ENCODE data around the gene CHRNA3. TPM values are rescaled to one million over a fixed set of nuclear protein-coding genes. Genes with fewer than 3 reads are reported as not detected.

Gene CHRNA3
- polyA plus RNA-seq, 1 donor (not counting 4 experiments of a cell fraction or from before 2014, with no cell fraction given): not detected

DNA sequence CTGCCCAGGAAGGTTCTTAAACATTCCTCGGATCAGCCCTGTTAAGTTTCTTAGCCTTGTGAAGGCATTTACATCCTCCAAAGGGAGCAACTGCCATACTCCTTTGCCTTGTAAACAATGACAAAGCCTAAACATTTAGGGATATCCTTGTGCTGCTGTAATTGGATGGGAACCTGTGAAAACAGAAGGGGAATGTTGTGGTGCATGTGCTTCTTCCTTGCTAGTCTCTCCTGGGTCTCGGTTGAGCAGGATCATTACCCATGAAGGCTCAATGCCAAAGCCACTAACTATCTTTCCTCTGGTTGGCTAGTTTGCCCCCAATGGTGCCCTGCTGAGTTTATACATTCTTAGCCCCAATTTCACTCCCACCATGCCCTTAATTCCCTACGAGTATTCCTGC is 17.3 kb downstream of the CHRNA3 start:
- TF ChIP-seq EZH2 (IDR thresholded peaks at IDR 0.05; ENCODE audit: low read length): no peak
- TF ChIP-seq, protein P1, sequence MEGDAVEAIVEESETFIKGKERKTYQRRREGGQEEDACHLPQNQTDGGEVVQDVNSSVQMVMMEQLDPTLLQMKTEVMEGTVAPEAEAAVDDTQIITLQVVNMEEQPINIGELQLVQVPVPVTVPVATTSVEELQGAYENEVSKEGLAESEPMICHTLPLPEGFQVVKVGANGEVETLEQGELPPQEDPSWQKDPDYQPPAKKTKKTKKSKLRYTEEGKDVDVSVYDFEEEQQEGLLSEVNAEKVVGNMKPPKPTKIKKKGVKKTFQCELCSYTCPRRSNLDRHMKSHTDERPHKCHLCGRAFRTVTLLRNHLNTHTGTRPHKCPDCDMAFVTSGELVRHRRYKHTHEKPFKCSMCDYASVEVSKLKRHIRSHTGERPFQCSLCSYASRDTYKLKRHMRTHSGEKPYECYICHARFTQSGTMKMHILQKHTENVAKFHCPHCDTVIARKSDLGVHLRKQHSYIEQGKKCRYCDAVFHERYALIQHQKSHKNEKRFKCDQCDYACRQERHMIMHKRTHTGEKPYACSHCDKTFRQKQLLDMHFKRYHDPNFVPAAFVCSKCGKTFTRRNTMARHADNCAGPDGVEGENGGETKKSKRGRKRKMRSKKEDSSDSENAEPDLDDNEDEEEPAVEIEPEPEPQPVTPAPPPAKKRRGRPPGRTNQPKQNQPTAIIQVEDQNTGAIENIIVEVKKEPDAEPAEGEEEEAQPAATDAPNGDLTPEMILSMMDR (optimal IDR thresholded peaks at IDR 0.05 in 1 of 3, IDR thresholded peaks at IDR 0.05 in 1 of 3, conservative IDR thresholded peaks at IDR 0.05 in 1 of 3; ENCODE audit: extremely low read depth in 1 of 3, insufficient read depth in 2 of 3, low read length in 3 of 3): no peak
- Histone ChIP-seq H3K9me3 (ENCODE audit: control insufficient read depth, low read depth, low read length) (no peaks in the 10 kb centered on the region), H2AFZ (ENCODE audit: control insufficient read depth, low read length) (no peak overlapping the region), H3K9me1 (ENCODE audit: control insufficient read depth, extremely low read depth, insufficient read depth, low read length) (no peaks in the 10 kb centered on the region), H3K27ac (ENCODE audit: control insufficient read depth, insufficient read depth, low read length) (no peak overlapping the region), H3K4me3 (ENCODE audit: control insufficient read depth in 2 of 3, extremely low read depth in 1 of 3, insufficient read depth in 2 of 3, low read depth in 1 of 3, low read length in 3 of 3) (no peak overlapping the region), H3K36me3 (ENCODE audit: control insufficient read depth in 2 of 2, extremely low read depth in 1 of 2, insufficient read depth in 2 of 2, low read length in 2 of 2) (no peaks in the 10 kb centered on the region), H3K27me3 (ENCODE audit: control insufficient read depth, extremely low read depth, insufficient read depth, low read length) (no peaks in the 10 kb centered on the region), H3K4me2 (ENCODE audit: control insufficient read depth, extremely low read depth, insufficient read depth, low read depth, low read length) (no peak overlapping the region), H4K20me1 (ENCODE audit: control insufficient read depth, extremely low read depth, insufficient read depth, low read length) (no peaks in the 10 kb centered on the region), H3K9ac (ENCODE audit: control insufficient read depth, extremely low read depth, insufficient read depth, low read length) (no peak overlapping the region), H3K4me1 (ENCODE audit: control insufficient read depth, extremely low read depth, insufficient read depth, low read length) (no peaks in the 10 kb centered on the region), H3K79me2 (ENCODE audit: control insufficient read depth, insufficient read depth, low read length) (no peaks in the 10 kb centered on the region)
- DNase-seq (ENCODE audit: low read depth, low spot score): no peak
- no peak for FAIRE-seq
- dilution Hi-C loops (cut with MboI; ENCODE audit: extremely low pct_ligation_motif_present, low sequenced_read_pairs): no loop called here

DNA sequence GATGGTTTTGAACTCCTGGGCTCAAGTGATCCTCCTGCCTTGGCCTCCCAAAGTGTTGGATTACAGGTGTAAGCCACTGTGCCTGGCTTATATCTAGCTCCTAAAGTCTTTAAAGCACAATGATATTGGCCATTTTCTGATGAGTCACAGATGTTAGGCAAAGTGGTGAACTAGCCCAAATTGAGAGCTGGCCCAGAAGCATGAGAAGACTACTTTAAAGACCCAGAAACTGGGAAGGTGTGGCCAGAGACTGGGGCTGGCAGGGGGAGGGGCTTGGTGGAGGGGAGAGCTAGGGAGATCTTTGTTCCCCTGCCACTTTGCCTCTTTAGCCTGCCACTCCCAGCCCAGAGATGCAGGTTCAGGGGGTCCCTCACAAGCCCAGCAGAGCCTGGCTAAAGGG is 21.6 kb downstream of the CHRNA3 start:
- FAIRE-seq: no peak

More for the DNA sequence above, 21.6 kb downstream of the CHRNA3 start:
- no peaks in the 10 kb centered on the region for H3K9me1 ChIP-seq (ENCODE audit: control insufficient read depth, extremely low read depth, insufficient read depth, low read length)
- H2AFZ ChIP-seq (ENCODE audit: control insufficient read depth, low read length): no peak overlapping the region
- H3K4me3 ChIP-seq (ENCODE audit: control insufficient read depth in 2 of 3, extremely low read depth in 1 of 3, insufficient read depth in 2 of 3, low read depth in 1 of 3, low read length in 3 of 3): no peak overlapping the region
- no peak for TF ChIP-seq EZH2 (IDR thresholded peaks at IDR 0.05; ENCODE audit: low read length)
- TF ChIP-seq, protein P1 (optimal IDR thresholded peaks at IDR 0.05 in 1 of 3, IDR thresholded peaks at IDR 0.05 in 1 of 3, conservative IDR thresholded peaks at IDR 0.05 in 1 of 3; ENCODE audit: extremely low read depth in 1 of 3, insufficient read depth in 2 of 3, low read length in 3 of 3): no peak
- no peaks in the 10 kb centered on the region for H3K79me2 ChIP-seq (ENCODE audit: control insufficient read depth, insufficient read depth, low read length)
- dilution Hi-C loops (cut with MboI; ENCODE audit: extremely low pct_ligation_motif_present, low sequenced_read_pairs): no loop called here
- no peaks in the 10 kb centered on the region for H3K4me1 ChIP-seq (ENCODE audit: control insufficient read depth, extremely low read depth, insufficient read depth, low read length)
- DNase-seq (ENCODE audit: low read depth, low spot score): no peak
- H3K9me3 ChIP-seq (ENCODE audit: control insufficient read depth, low read depth, low read length): no peaks in the 10 kb centered on the region
- H3K36me3 ChIP-seq (ENCODE audit: control insufficient read depth in 2 of 2, extremely low read depth in 1 of 2, insufficient read depth in 2 of 2, low read length in 2 of 2): no peaks in the 10 kb centered on the region
- no peaks in the 10 kb centered on the region for H4K20me1 ChIP-seq (ENCODE audit: control insufficient read depth, extremely low read depth, insufficient read depth, low read length)
- no peak overlapping the region for H3K27ac ChIP-seq (ENCODE audit: control insufficient read depth, insufficient read depth, low read length)
- H3K4me2 ChIP-seq (ENCODE audit: control insufficient read depth, extremely low read depth, insufficient read depth, low read depth, low read length): no peak overlapping the region
- no peaks in the 10 kb centered on the region for H3K27me3 ChIP-seq (ENCODE audit: control insufficient read depth, extremely low read depth, insufficient read depth, low read length)
- H3K9ac ChIP-seq (ENCODE audit: control insufficient read depth, extremely low read depth, insufficient read depth, low read length): no peak overlapping the region

Data from keratinocyte (primary cell).